CD4-positive, alpha-beta T cell (primary cell): ENCODE results near the gene LYPD3. TPM values are rescaled to one million over a fixed set of nuclear protein-coding genes. Genes with fewer than 3 reads are reported as not detected.
A peak's percentile ranks its signal among the peaks of the same experiment; 100 is the strongest.

ENCODE experiments used
- ATAC-seq: fragments of 200-7000 bp; cut with Tn5 transposase; one replicate; pipeline ENCODE4 v1.10.0; 2022; ENCODE audit warnings: mild to moderate bottlenecking; ENCODE audit not compliant: poor library complexity
- CTCF ChIA-PET: fragments of 350-600 bp; sonication (Branson Sonifier 250); formaldehyde crosslinking; loops from one replicate; lab custom pipeline; 2021; ENCODE audit warnings: antibody characterized with exemption, inconsistent platforms; lab: Charles Lee
- POLR2A ChIA-PET: fragments of 350-600 bp; sonication (Branson Sonifier 250); formaldehyde crosslinking; loops from one replicate; lab custom pipeline; 2021; ENCODE audit warnings: antibody characterized with exemption, inconsistent platforms; lab: Charles Lee
- DNase-seq, 14 experiments: peaks; one replicate each; pipeline ENCODE4 v3.0.0-alpha.2; 2013 to 2020; ENCODE audit warnings: mixed read lengths in 2 of 14
- H3K27ac ChIP-seq, 2 donors: one replicate each; pipeline versions ENCODE4 v1.5.1 to v1.7.0; 2013; ENCODE audit warnings: low read length in 2 of 2, low read depth in 1 of 2, mild to moderate bottlenecking in 1 of 2
- H3K27me3 ChIP-seq, 2 experiments: 1 replicate in 1 of 2; 2 replicates in 1 of 2; pipeline versions ENCODE4 v1.6.1 to v1.7.0; 2013; ENCODE audit warnings: low read length in 2 of 2, control low read depth in 1 of 2, mild to moderate bottlenecking in 1 of 2, moderate library complexity in 1 of 2; ENCODE audit not compliant: insufficient read depth in 2 of 2, control insufficient read depth in 1 of 2
- H3K36me3 ChIP-seq: one replicate; pipeline ENCODE4 v1.6.1; 2013; ENCODE audit warnings: low read length, control low read depth; ENCODE audit not compliant: insufficient read depth
- H3K4me1 ChIP-seq: one replicate; pipeline ENCODE4 v1.6.1; 2013; ENCODE audit warnings: low read length, control low read depth; ENCODE audit not compliant: insufficient read depth
- H3K4me3 ChIP-seq: one replicate; pipeline ENCODE4 v1.5.1; 2013; ENCODE audit warnings: mild to moderate bottlenecking, low read length, moderate library complexity
- H3K9me3 ChIP-seq, 2 experiments: 1 replicate in 1 of 2; 2 replicates in 1 of 2; pipeline versions ENCODE4 v1.6.1 to v1.7.0; 2013; ENCODE audit warnings: low read length in 2 of 2, mild to moderate bottlenecking in 2 of 2, control low read depth in 1 of 2, moderate library complexity in 1 of 2; ENCODE audit not compliant: control insufficient read depth in 1 of 2, insufficient read depth in 1 of 2
- H3K27ac Mint-ChIP-seq: one replicate; pipeline ENCODE4 v1.8.0; 2020; ENCODE audit warnings: mixed read lengths
- H3K27me3 Mint-ChIP-seq: one replicate; pipeline ENCODE4 v1.8.0; 2021; ENCODE audit warnings: mixed read lengths
- H3K36me3 Mint-ChIP-seq: one replicate; pipeline ENCODE4 v1.8.0; 2021; ENCODE audit warnings: low read depth, mixed read lengths
- H3K4me1 Mint-ChIP-seq: one replicate; pipeline ENCODE4 v1.8.0; 2021; ENCODE audit warnings: low read depth, mixed read lengths
- H3K4me3 Mint-ChIP-seq: one replicate; pipeline ENCODE4 v1.8.0; 2020; ENCODE audit warnings: mild to moderate bottlenecking, mixed read lengths
- H3K9me3 Mint-ChIP-seq: one replicate; pipeline ENCODE4 v1.8.0; 2020; ENCODE audit warnings: mixed read lengths
- intact Hi-C, 2 experiments: fragments of 100-400 bp; cut with DNase I in 1 of 2; cut with micrococcal nuclease in 1 of 2; formaldehyde crosslinking; loops; one replicate each; pipeline versions ENCODE4 v1.15.1 to v1.9.0; 2023 to 2025; cut with DNase I, micrococcal nuclease
- total RNA-seq, 174 experiments: library from RNA in 2 of 174; stranded (reverse) in 2 of 174; gene quantifications; one replicate each; pipeline ENCODE4 v1.2.3 and lab custom pipeline; 2021 to 2026
- TF ChIP-seq, protein P1 (sequence below): fragments of 200-600 bp; IDR thresholded peaks from one replicate; pipeline ENCODE4 v1.8.0; 2022; ENCODE audit warnings: antibody characterized with exemption, mild to moderate bottlenecking

Gene LYPD3
- total RNA-seq, 2 experiments from 2014 or later: 35.6 to 37.3 TPM

DNA sequence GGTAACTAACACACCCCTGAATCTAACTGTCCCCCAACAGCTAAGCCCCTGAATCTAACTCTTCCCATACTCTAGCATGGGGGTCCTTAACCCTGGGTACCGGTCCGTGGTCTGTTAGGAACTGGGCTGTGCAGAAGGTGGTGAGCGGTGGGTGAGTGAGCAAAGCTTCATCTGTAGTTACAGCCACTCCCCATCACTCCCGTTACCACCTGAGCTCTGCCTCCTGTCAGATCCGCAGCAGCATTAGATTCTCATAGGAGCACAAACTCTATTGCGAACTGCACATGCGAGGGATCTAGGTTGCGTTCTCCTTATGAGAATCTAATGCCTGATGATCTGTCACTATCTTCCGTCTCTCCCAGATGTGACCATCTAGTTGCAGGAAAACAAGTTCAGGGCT is 45.3 kb upstream of the LYPD3 start:
- POLR2A ChIA-PET: no interaction called here

DNA sequence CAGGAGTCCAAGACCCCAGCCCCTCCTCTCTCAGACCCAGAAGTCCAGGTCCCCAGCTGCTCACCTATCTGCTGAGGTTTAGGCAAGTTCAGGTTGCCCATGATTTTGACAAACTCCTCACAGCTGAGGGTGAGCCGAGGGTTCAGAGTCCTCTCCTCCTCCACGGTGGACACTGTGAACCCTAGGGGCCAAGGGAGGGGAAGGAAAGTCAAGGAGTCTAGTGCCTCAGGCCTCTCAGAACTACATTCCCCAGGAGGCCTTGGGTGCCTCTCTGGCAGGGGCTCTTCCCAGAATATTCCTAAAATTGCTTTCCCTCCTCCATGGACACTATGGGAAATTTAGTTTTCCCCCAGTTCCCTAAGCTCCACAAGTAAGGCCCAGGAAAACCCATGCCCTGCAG is 42.5 kb upstream of the LYPD3 start:
- Histone ChIP-seq H3K4me1 (peaks cover 23% of the 10 kb centered on the region), H3K4me3 (no peak overlapping the region), H3K9me3 (no peaks in the 10 kb centered on the region), H3K27ac (no peak overlapping the region), H3K36me3 (peaks cover 19% of the 10 kb centered on the region), H3K27me3 (no peaks in the 10 kb centered on the region)
- DNase-seq (no peak), ATAC-seq (no peak)
- H3K4me3 Mint-ChIP-seq: no peak overlapping the region
- H3K4me1 Mint-ChIP-seq: peaks cover 28% of the 10 kb centered on the region
- peaks cover 63% of the 10 kb centered on the region for H3K36me3 Mint-ChIP-seq
- POLR2A ChIA-PET: interaction anchor here (2.0 kb wide), 1 partner anchor 45 kb away, joined by 7 read pairs; no protein-coding TSS in a partner anchor
- TF ChIP-seq, protein P1, sequence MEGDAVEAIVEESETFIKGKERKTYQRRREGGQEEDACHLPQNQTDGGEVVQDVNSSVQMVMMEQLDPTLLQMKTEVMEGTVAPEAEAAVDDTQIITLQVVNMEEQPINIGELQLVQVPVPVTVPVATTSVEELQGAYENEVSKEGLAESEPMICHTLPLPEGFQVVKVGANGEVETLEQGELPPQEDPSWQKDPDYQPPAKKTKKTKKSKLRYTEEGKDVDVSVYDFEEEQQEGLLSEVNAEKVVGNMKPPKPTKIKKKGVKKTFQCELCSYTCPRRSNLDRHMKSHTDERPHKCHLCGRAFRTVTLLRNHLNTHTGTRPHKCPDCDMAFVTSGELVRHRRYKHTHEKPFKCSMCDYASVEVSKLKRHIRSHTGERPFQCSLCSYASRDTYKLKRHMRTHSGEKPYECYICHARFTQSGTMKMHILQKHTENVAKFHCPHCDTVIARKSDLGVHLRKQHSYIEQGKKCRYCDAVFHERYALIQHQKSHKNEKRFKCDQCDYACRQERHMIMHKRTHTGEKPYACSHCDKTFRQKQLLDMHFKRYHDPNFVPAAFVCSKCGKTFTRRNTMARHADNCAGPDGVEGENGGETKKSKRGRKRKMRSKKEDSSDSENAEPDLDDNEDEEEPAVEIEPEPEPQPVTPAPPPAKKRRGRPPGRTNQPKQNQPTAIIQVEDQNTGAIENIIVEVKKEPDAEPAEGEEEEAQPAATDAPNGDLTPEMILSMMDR: no peak
- CTCF ChIA-PET: interaction anchor here (0.6 to 1.2 kb wide), 2 partner anchors 44 to 87 kb away, joined by 3 read pairs; no protein-coding TSS in a partner anchor
- H3K9me3 Mint-ChIP-seq: no peaks in the 10 kb centered on the region
- H3K27ac Mint-ChIP-seq: peak overlapping the region; percentile 56
- intact Hi-C loops: no loop called here
- no peaks in the 10 kb centered on the region for H3K27me3 Mint-ChIP-seq

More for the DNA sequence above, 45.3 kb upstream of the LYPD3 start:
- Mint-ChIP-seq H3K9me3 (no peaks in the 10 kb centered on the region), H3K36me3 (peaks cover 47% of the 10 kb centered on the region), H3K4me1 (peaks cover 5% of the 10 kb centered on the region), H3K27me3 (no peaks in the 10 kb centered on the region), H3K27ac (no peak overlapping the region), H3K4me3 (no peak overlapping the region)
- TF ChIP-seq, protein P1: no peak
- ATAC-seq (no peak), DNase-seq (no peak)
- Histone ChIP-seq H3K4me1 (no peaks in the 10 kb centered on the region), H3K4me3 (no peak overlapping the region), H3K27me3 (no peaks in the 10 kb centered on the region), H3K27ac (no peak overlapping the region), H3K9me3 (no peaks in the 10 kb centered on the region), H3K36me3 (peaks cover 19% of the 10 kb centered on the region)
- intact Hi-C loops: no loop called here
- CTCF ChIA-PET: interaction anchor here (0.7 to 1.2 kb wide), 3 partner anchors 9 to 78 kb away, joined by 3 to 4 read pairs (median 4); no protein-coding TSS in a partner anchor

DNA sequence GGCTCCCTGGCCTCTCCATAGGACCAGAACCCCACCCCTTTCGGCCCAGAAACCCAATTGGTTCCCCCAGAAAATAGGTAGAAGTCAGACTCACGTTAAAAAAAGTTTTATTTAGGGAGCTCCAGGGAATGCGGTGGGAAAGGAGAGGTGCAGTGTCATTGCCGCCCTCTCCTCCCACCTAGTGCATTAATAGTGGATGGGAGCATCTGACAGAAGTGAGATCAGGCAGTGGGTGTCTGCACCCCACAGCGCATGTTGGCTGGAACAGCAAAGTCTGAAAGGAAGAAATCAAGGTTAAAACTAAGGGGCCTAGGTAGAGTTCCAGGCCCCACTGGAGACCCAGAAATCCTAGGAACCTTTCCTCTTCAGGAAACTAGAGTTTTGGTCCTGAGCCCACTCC is 41.2 kb upstream of the LYPD3 start:
- intact Hi-C loops: no loop called here
- Mint-ChIP-seq H3K4me3 (peak overlapping the region; percentile 25), H3K36me3 (peaks cover 61% of the 10 kb centered on the region), H3K27ac (peak overlapping the region; percentile 96), H3K9me3 (no peaks in the 10 kb centered on the region), H3K27me3 (no peaks in the 10 kb centered on the region), H3K4me1 (peaks cover 30% of the 10 kb centered on the region)
- DNase-seq: no peak
- CTCF ChIA-PET: no interaction called here
- TF ChIP-seq, protein P1: no peak
- POLR2A ChIA-PET: interaction anchor here (2.0 kb wide), 1 partner anchor 44 kb away, joined by 7 read pairs; no protein-coding TSS in a partner anchor
- no peak overlapping the region for H3K27ac ChIP-seq
- H3K9me3 ChIP-seq: no peaks in the 10 kb centered on the region
- H3K27me3 ChIP-seq: no peaks in the 10 kb centered on the region
- H3K36me3 ChIP-seq: peaks cover 19% of the 10 kb centered on the region
- H3K4me3 ChIP-seq: no peak overlapping the region
- peaks cover 32% of the 10 kb centered on the region for H3K4me1 ChIP-seq
- ATAC-seq: no peak
